NB4 (cell line): ENCODE results near the gene MYOM1.

Experiments used
- POLR2A ChIP-seq: IDR thresholded peaks from 2 replicates; pipeline ENCODE4 v1.6.1; 2011; ENCODE audit warnings: mild to moderate bottlenecking; ENCODE audit not compliant: insufficient read length; ENCODE audit errors: extremely low read depth
- TF ChIP-seq, protein P1 (sequence below): IDR thresholded peaks from one replicate; pipeline ENCODE4 v1.5.1; 2012; ENCODE audit warnings: low read depth, low read length

DNA sequence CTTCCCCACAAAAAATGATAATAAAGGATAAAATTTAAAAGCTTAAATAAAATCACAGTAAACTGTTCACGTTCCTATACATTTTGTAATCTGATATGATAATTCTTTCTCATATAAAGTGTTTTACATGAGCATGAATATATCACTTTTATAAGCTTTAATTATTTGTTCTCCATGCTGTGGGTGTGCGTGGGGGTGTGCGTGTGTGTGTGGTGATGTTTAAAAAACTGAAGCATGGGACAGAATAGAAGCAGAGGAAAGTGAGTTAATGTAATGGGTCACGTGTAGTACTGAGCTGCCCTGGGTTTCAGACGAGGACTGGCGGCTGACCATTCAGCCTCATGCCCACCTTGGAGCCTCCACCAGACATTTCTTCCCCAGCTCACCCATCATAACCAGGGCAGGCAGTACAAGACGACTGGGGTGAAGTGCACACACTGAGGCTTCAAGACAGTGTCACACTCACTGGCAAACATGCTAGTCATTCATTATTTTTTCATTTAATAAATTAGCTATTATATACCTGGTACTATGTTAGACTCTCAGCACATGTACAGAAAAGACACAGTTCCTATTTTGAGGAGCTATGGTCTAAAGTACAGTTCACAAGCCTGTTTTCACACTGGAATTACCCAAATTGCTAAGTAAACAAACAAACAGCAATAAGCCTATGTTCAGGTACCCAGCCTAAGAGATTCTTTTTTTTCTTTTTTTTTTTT, 109.6 kb downstream of the MYOM1 start:
- TF ChIP-seq, protein P1, sequence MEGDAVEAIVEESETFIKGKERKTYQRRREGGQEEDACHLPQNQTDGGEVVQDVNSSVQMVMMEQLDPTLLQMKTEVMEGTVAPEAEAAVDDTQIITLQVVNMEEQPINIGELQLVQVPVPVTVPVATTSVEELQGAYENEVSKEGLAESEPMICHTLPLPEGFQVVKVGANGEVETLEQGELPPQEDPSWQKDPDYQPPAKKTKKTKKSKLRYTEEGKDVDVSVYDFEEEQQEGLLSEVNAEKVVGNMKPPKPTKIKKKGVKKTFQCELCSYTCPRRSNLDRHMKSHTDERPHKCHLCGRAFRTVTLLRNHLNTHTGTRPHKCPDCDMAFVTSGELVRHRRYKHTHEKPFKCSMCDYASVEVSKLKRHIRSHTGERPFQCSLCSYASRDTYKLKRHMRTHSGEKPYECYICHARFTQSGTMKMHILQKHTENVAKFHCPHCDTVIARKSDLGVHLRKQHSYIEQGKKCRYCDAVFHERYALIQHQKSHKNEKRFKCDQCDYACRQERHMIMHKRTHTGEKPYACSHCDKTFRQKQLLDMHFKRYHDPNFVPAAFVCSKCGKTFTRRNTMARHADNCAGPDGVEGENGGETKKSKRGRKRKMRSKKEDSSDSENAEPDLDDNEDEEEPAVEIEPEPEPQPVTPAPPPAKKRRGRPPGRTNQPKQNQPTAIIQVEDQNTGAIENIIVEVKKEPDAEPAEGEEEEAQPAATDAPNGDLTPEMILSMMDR = no peak
- no peak for TF ChIP-seq POLR2A
